Sigmoid colon (tissue), 7 donors: Measurements from ENCODE around the gene SPAG8. TPM values are rescaled to one million over a fixed set of nuclear protein-coding genes. Genes with fewer than 3 reads are reported as not detected.
A peak's percentile ranks its signal among the peaks of the same experiment; 100 is the strongest.

Experiments used
- DNase-seq: peaks from one replicate; pipeline ENCODE4 v3.0.0-alpha.2; 2019
- H3K27ac ChIP-seq, 4 donors: fragments of 200-600 bp; sonication (generic); one replicate each; pipeline ENCODE4 v1.5.1; 2016 to 2019; ENCODE audit warnings: mild to moderate bottlenecking in 1 of 4
- H3K27me3 ChIP-seq, 3 donors: fragments of 200-600 bp; sonication (generic); one replicate each; pipeline ENCODE4 v1.5.1; 2019; ENCODE audit warnings: mild to moderate bottlenecking in 1 of 3
- H3K36me3 ChIP-seq, 4 donors: fragments of 200-600 bp; sonication (generic); one replicate each; pipeline ENCODE4 v1.5.1; 2016 to 2019
- H3K4me1 ChIP-seq, 4 donors: fragments of 200-600 bp; sonication (generic); one replicate each; pipeline ENCODE4 v1.5.1; 2017 to 2019
- H3K4me3 ChIP-seq, 4 donors: fragments of 200-600 bp; sonication (generic); one replicate each; pipeline ENCODE4 v1.5.1; 2017 to 2019; ENCODE audit warnings: mild to moderate bottlenecking in 2 of 4, moderate library complexity in 1 of 4
- H3K9me3 ChIP-seq, 4 donors: fragments of 200-600 bp in 3 of 4; sonication (generic) in 3 of 4; one replicate each; pipeline versions ENCODE4 v1.5.1 to v1.6.1; 2013 to 2019
- EP300 ChIP-seq, 4 donors: sonication (generic); formaldehyde crosslinking; IDR thresholded peaks; one replicate each; pipeline ENCODE4 v1.6.1; 2017; ENCODE audit warnings: antibody characterized with exemption in 4 of 4
- POLR2A ChIP-seq, 2 donors: fragments of 450-650 bp; IDR thresholded peaks; one replicate each; pipeline ENCODE4 v1.6.1; 2016; ENCODE audit warnings: antibody characterized with exemption in 2 of 2, mild to moderate bottlenecking in 2 of 2, moderate library complexity in 2 of 2
- POLR2AphosphoS5 ChIP-seq, 4 donors: sonication (generic); formaldehyde crosslinking; IDR thresholded peaks; one replicate each; pipeline ENCODE4 v1.6.1; 2017; ENCODE audit warnings: antibody characterized with exemption in 4 of 4
- WGBS, 2 donors: extraction: QIAGEN DNeasy Blood & Tissue Kit; methylation state at CpG; one replicate each; pipeline ENCODE4 v1.1.7; 2013; 5-methylcytosine and 5-hydroxymethylcytosine counted together
- intact Hi-C: fragments of 100-400 bp; cut with DNase I; formaldehyde crosslinking; loops from one replicate; pipeline ENCODE4 v1.15.1; 2023
- polyA plus RNA-seq, 3 donors: library from polyadenylated mRNA; stranded (reverse); fragments of 200-250 nt; gene quantifications; one replicate each; pipeline ENCODE4 v1.2.3, GENCODE V29; 2013
- total RNA-seq, 4 donors: library from RNA; depleted of rRNA; stranded (reverse); fragments of >200 nt; gene quantifications; one replicate each; pipeline ENCODE4 v1.1.0, GENCODE V29; 2016
- TF ChIP-seq, protein P1 (sequence below), 4 experiments: fragments of 450-650 bp in 3 of 4; fragments of 200-600 bp in 1 of 4; IDR thresholded peaks; one replicate each; pipeline ENCODE4 v1.5.1; 2016 to 2019; ENCODE audit warnings: antibody characterized with exemption in 4 of 4, mild to moderate bottlenecking in 3 of 4, moderate library complexity in 2 of 4
- donor health status: healthy with polysubstance abuse.
- donor health status: Bipolar disorder and iron deficiency.
- donor health status: healthy.

SPAG8 gene
- total and polyA plus RNA-seq, 7 donors: 1.1 to 2.8 (median 2.3) TPM; not detected in 2

- WGBS, 2 donors: 83 to 84% methylated on average over 14 of the region's 14 CpGs
- H3K27ac ChIP-seq: peak overlapping the region in 2 of 4 donors; percentile 27 to 33
- DNase-seq: peak; percentile 46
- TF ChIP-seq POLR2A (IDR thresholded peaks at IDR 0.05) (no peak), EP300 (IDR thresholded peaks at IDR 0.05) (no peak), POLR2AphosphoS5 (IDR thresholded peaks at IDR 0.05) (no peak)
- TF ChIP-seq, protein P1, sequence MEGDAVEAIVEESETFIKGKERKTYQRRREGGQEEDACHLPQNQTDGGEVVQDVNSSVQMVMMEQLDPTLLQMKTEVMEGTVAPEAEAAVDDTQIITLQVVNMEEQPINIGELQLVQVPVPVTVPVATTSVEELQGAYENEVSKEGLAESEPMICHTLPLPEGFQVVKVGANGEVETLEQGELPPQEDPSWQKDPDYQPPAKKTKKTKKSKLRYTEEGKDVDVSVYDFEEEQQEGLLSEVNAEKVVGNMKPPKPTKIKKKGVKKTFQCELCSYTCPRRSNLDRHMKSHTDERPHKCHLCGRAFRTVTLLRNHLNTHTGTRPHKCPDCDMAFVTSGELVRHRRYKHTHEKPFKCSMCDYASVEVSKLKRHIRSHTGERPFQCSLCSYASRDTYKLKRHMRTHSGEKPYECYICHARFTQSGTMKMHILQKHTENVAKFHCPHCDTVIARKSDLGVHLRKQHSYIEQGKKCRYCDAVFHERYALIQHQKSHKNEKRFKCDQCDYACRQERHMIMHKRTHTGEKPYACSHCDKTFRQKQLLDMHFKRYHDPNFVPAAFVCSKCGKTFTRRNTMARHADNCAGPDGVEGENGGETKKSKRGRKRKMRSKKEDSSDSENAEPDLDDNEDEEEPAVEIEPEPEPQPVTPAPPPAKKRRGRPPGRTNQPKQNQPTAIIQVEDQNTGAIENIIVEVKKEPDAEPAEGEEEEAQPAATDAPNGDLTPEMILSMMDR (IDR thresholded peaks at IDR 0.05): no peak
- H3K27me3 ChIP-seq: no peaks in the 10 kb centered on the region
- intact Hi-C loops: no loop called here
- peaks cover 0 to 11% (median 0%) of the 10 kb centered on the region in 4 donors for H3K36me3 ChIP-seq
- no peaks in the 10 kb centered on the region for H3K9me3 ChIP-seq
- peaks cover 0 to 35% (median 29%) of the 10 kb centered on the region in 4 donors for H3K4me1 ChIP-seq
- H3K4me3 ChIP-seq: no peak overlapping the region
Measured at GRCh38 chr9:35834260-35835215, 22.5 kb upstream of the SPAG8 start.

DNA sequence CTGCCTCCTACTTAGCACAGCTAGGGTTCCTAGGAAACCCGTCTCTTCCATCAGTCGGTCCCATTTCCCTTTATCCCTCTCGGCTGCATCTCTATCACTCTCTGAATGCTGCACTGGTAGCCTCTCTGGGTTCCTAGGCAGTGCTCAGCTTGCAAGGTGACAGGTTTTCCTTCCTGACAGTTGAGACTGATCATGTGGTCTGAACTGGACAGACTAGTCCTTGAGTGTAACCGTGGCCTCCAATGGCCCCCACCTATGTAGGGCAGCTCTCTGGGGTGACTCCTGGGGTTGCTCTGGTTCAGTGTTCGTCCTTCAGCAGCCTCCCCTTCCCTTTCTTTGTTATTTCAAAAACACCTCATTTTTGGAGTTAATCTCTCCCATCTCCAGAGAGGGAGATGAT, 20.8 kb upstream of the SPAG8 start:
- 62 to 75% methylated on average over 5 of the region's 5 CpGs for WGBS, 2 donors
- TF ChIP-seq POLR2AphosphoS5 (IDR thresholded peaks at IDR 0.05) (no peak), EP300 (IDR thresholded peaks at IDR 0.05) (no peak), POLR2A (IDR thresholded peaks at IDR 0.05) (no peak)
- TF ChIP-seq, protein P1 (IDR thresholded peaks at IDR 0.05): no peak
- H3K27ac ChIP-seq: peak overlapping the region in 1 of 4 donors; percentile 28

GRCh38 chr9:35831040-35831439, 19.0 kb upstream of the SPAG8 start:
- intact Hi-C loops: no loop called here
- Histone ChIP-seq H3K9me3 (no peaks in the 10 kb centered on the region), H3K27ac (no peak overlapping the region), H3K4me1 (peaks cover 0 to 44% (median 34%) of the 10 kb centered on the region in 4 donors), H3K4me3 (no peak overlapping the region), H3K27me3 (no peaks in the 10 kb centered on the region), H3K36me3 (peaks cover 0 to 11% (median 0%) of the 10 kb centered on the region in 4 donors)
- DNase-seq: peak; percentile 42
- WGBS, 2 donors: 83 to 94% methylated on average over 4 of the region's 4 CpGs
- TF ChIP-seq, protein P1 (IDR thresholded peaks at IDR 0.05): no peak
- TF ChIP-seq EP300 (IDR thresholded peaks at IDR 0.05) (no peak), POLR2AphosphoS5 (IDR thresholded peaks at IDR 0.05) (no peak), POLR2A (IDR thresholded peaks at IDR 0.05) (no peak)

More for the DNA sequence above, 20.8 kb upstream of the SPAG8 start:
- no peak overlapping the region for H3K4me3 ChIP-seq
- peaks cover 0 to 11% (median 0%) of the 10 kb centered on the region in 4 donors for H3K36me3 ChIP-seq
- H3K9me3 ChIP-seq: no peaks in the 10 kb centered on the region
- H3K27me3 ChIP-seq: no peaks in the 10 kb centered on the region
- DNase-seq: no peak
- intact Hi-C loops: no loop called here
- H3K4me1 ChIP-seq: peaks cover 0 to 41% (median 34%) of the 10 kb centered on the region in 4 donors

GRCh38 chr9:35829764-35830096, 17.7 kb upstream of the SPAG8 start:
- H3K9me3 ChIP-seq: no peaks in the 10 kb centered on the region
- H3K4me1 ChIP-seq: peaks cover 0 to 44% (median 34%) of the 10 kb centered on the region in 4 donors
- intact Hi-C loops: loop anchor here (2.0 kb wide), 3 partner anchors 15 to 53 kb away; partner anchors contain the start of genes HINT2 and NPR2
- no peaks in the 10 kb centered on the region for H3K27me3 ChIP-seq
- 29 to 49% methylated on average over 2 of the region's 2 CpGs for WGBS, 2 donors
- peak overlapping the region; percentile 93 to 99 (median 98) for H3K27ac ChIP-seq
- H3K4me3 ChIP-seq: peak overlapping the region; percentile 52 to 95 (median 91)
- no peak for TF ChIP-seq EP300 (IDR thresholded peaks at IDR 0.05)
- TF ChIP-seq POLR2A (IDR thresholded peaks at IDR 0.05): no peak
- no peak for TF ChIP-seq POLR2AphosphoS5 (IDR thresholded peaks at IDR 0.05)
- TF ChIP-seq, protein P1 (IDR thresholded peaks at IDR 0.05): no peak
- DNase-seq: no peak
- H3K36me3 ChIP-seq: no peaks in the 10 kb centered on the region
